Activated CD4-positive, alpha-beta T cell treated with anti-CD3 and anti-CD28 coated beads, Interleukin-2, amount 50 U/mL, for 4 hours (primary cell): Measurements from ENCODE around the gene CFHR5.
"Not testable (repeated sequence)": the region's sequence is repeated elsewhere in the genome, so short reads cannot be mapped to it uniquely, and the experiment has no call there.

Experiments used
- DNase-seq, 2 experiments: peaks; one replicate each; pipeline ENCODE4 v3.0.0-alpha.2; 2020

CFHR5 gene

GRCh38 chr1:196977278-196977677, at the start of gene CFHR5:
CFHR5 (plus strand) TSS chr1:196977556; CDS start chr1:196977665, 109 bp downstream.
- no peak for DNase-seq

- not testable (repeated sequence) for DNase-seq
Measured at GRCh38 chr1:196932853-196933252, 44.5 kb upstream of the CFHR5 start.

DNA sequence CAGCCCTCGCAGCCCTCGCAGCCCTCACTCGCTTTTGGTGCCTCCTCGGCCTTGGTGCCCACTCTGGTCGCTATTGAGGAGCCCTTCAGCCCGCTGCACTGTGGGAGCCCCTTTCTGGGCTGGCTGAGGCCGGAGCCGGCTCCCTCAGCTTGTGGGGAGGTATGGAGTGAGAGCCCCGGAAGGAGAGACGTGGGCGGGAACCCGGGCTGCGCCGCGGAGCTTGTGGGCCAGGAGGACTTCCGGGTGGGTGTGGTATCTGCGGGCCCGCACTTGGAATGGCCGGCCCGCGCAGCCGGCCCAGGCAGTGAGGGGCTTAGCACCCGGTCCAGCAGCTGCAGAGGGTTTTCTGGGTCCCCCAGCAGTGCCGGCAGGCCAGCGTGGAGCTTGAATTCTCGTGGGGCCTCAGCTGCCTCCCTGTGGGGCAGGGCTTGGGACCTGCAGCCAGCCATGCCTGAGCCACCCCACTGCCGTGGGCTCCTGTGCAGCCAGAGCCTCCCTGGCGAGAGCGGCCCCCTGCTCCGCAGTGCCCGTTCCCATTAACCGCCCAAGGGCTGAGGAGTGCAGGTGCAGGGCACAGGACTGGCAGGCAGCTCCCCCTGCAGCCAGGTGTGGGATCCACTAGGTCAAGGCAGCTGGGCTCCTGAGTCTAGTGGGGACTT, 43.7 kb upstream of the CFHR5 start:
- DNase-seq, result no peak

- not testable (repeated sequence) for DNase-seq
Measured at GRCh38 chr1:196941474-196941873, 35.9 kb upstream of the CFHR5 start.

- DNase-seq, result not testable (repeated sequence)
Measured at GRCh38 chr1:196943568-196943967, 33.8 kb upstream of the CFHR5 start, which contains the start of gene CFHR2. CFHR2 (plus strand) TSS chr1:196943738; CDS start chr1:196943881, 143 bp downstream.

GRCh38 chr1:196951711-196952394, 25.5 kb upstream of the CFHR5 start:
- no peak for DNase-seq

GRCh38 chr1:196954778-196955177, 22.6 kb upstream of the CFHR5 start:
- no peak for DNase-seq

- DNase-seq, result no peak
Measured at GRCh38 chr1:196955926-196956325, 21.4 kb upstream of the CFHR5 start.

DNA sequence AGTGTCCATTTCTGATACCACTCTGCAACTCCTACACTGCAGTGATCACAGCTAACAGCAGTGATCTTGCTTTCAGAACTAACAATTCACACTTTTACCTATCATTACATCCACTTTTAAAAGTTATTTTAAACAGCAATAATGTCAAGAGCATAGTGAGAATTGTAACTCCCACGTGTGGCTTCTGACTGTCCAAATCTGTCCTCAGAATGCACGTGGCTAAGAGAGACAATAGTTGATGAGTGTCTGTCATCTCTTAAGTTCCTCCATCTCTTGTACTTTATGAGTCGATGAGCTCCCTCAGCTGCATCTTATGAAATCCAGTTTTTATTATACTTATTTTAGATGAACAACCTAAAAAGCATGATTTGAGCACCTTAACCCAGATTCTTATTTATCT, 16.5 kb upstream of the CFHR5 start:
- DNase-seq, result no peak

DNA sequence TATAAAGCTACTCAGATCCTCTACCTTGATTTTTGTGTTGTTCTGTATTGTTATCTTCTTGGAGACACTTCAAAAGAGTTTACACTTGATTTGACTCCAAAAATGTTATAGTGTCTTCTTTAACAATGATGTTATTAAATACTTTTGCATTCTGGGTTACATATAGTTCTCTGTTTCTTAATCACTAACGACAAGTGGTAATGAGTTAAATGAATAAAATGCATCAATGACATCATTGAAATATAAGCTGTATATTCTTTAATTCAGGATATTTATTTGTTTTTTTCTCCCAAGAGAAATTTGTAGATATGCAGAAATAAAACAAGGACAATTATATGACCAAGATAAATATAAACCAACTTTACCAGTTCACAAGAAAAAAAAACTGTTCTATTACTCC, 7.2 kb upstream of the CFHR5 start:
- no peak for DNase-seq

DNA sequence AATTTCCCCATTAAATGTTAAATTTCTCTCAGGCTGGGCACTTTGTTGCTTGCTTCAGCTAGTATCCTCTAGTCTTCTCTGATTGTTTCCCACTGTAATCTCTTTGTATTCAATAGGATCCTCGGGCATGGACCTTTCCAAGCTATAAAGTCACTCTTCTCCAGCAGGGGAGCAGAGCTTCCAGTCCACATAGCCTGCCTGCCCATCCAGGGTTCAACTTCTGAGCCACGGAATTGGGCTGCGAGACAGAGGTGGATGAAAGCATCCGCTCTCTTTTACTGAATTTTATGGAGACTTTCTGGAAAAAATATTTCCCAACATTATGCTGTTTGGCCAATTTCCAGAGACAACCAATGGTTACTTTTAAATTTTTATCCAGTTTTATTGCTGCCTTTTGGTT, 1.1 kb upstream of the CFHR5 start:
- DNase-seq, result no peak

GRCh38 chr1:196980859-196981258, 3.5 kb downstream of the CFHR5 start:
- no peak for DNase-seq

GRCh38 chr1:196982247-196982646, 4.9 kb downstream of the CFHR5 start:
- not testable (repeated sequence) for DNase-seq

DNA sequence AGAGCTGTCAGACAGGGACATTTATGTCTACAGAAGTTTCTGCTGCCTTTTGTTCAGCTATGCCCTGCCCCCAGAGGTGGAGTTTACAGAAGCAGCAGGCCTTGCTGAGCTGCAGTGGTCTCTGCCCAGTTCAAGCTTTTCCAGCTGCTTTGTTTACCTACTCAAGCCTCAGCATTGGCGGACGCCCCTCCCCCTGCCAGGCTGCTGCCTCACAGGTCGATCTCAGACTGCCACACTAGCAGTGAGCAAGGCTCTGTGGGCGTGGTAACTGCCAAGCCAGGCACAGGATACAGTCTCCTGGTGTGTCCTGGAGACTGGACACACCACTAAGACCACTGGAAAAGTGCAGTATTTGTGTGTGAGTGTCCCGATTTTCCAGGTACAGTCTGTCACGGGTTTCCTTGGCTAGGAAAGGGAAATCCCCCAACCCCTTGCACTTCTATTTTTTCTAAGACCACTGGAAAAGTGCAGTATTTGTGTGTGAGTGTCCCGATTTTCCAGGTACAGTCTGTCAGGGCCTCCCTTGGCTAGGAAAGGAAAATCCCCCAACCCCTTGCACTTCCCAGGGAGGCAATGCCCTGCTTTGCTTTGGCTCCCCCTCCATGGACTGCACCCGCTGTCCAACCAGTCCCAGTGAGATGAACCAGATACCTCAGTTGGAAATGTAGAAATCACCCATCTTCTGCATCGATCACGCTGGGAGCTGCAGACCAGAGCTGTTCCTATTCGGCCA, 14.7 kb downstream of the CFHR5 start:
- DNase-seq, result not testable (repeated sequence)

DNA sequence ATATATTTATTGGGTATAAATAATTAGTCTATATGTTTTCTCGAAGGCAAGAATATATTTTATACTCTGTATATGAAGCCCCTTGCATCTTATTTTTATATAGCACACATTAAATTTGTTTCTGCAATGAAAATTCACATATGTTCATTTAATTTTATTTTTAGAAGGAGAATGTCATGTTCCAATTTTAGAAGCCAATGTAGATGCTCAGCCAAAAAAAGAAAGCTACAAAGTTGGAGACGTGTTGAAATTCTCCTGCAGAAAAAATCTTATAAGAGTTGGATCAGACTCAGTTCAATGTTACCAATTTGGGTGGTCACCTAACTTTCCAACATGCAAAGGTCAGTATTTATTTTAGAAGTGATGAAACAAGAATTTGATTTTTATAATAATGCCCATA, 16.6 kb downstream of the CFHR5 start:
- DNase-seq, result no peak

DNA sequence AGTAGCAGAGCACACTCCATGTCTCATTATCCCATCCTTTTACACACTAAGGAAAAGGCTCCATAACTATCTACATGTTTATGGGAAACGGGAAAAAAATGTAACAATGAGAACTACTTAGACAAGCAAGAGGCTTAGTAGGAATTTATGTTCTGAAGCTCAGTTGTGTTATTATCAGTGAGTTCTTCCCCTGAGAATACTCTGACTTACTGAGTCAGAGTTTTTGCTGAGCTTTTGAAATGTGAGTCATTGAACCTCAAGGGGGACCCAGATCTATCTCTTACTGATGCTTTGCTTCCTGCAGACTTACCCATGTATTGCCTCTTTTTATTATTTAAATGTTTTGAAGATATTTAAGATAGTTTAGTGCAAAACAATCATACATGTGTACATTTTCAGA, 20.1 kb downstream of the CFHR5 start:
- DNase-seq, result no peak

GRCh38 chr1:197001828-197002227, 24.5 kb downstream of the CFHR5 start:
- no peak for DNase-seq

GRCh38 chr1:197003132-197003531, 25.8 kb downstream of the CFHR5 start:
- DNase-seq, result no peak

GRCh38 chr1:197008861-197009260, 31.5 kb downstream of the CFHR5 start:
- DNase-seq, result no peak

DNA sequence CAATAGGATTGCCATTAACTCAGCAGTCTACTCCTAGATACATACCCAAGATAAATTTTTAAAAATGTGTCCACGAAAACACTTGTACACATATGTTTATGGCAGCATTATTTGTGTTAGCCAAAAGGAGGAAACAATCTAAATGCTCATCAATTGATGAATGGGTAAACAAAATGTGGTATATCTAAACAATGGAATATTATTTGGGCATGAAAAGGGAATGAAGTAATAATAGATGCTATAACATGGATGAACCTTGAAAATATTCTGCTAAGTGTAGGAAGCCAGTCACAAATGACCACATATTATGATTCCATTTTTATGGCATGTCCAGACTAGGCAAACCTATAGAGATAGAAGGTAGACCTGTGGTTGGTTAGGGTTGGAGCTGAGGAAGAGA, 34.3 kb downstream of the CFHR5 start:
- DNase-seq, result no peak

- DNase-seq, result no peak
Measured at GRCh38 chr1:197013234-197013633, 35.9 kb downstream of the CFHR5 start.

- DNase-seq, result no peak
Measured at GRCh38 chr1:197016751-197017150, 39.4 kb downstream of the CFHR5 start.

GRCh38 chr1:197017558-197018146, 40.3 kb downstream of the CFHR5 start:
- no peak for DNase-seq
